GM18873 (cell line): Measurements from ENCODE around the gene CDH12.
"Not testable (repeated sequence)": the region's sequence is repeated elsewhere in the genome, so short reads cannot be mapped to it uniquely, and the experiment has no call there.

Source experiments
- ATAC-seq: cut with Tn5 transposase; IDR thresholded peaks from one replicate; pipeline ENCODE4 v1.9.1; 2021; ENCODE audit warnings: mild to moderate bottlenecking, moderate library complexity, moderate number of reproducible peaks; ENCODE audit not compliant: unreplicated experiment, low FRiP score

CDH12 gene

GRCh38 chr5:22188651-22189050 lies 664.5 kb downstream of the CDH12 start:
- not testable (repeated sequence) for ATAC-seq

DNA sequence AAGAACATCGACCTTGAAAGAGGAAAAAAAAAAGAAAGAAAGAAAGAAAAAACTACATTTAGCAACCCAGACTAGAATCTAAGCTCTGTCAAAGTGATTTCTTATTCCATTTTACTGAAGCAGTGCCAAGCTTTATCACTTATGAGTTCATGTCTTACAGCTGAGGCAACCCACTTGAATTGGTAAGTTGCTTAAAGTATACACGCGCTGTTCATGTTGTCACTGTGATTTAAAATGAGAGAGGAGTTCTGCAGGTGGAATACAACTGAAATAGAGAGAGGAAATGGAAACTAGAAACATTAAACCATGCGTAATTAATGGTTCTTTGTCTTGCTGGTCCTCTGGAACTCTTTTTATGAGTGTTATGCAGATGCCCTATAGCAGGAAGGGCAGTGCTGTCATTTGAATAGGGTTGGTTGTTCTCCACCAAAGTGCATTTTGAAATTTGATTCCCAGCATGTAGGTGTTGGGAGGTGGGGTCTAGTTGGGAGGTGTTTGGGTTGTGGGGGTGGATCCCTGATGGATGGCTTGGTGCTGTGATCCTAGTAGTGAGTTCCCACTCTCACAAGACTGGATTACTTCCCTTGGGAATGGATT lies 665.4 kb downstream of the CDH12 start:
- not testable (repeated sequence) for ATAC-seq

DNA sequence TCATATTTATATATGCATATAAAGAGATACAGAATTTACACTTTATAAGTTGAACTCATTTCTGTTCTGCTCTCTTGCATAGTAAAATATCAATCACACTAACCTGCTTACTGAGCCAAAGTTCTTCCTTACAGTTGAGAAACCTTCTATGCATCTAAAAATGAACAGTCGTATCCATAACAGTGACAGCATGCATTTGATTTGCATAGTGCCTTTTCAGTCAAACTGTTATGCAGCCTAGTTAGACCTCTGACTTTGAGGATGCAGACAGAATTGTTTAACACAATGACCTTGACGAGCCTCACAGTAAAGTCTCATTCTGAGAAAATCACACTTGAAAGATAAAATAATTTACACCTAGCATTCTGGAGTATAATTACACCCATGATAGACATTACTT lies 683.9 kb downstream of the CDH12 start:
- ATAC-seq, result not testable (repeated sequence)

DNA sequence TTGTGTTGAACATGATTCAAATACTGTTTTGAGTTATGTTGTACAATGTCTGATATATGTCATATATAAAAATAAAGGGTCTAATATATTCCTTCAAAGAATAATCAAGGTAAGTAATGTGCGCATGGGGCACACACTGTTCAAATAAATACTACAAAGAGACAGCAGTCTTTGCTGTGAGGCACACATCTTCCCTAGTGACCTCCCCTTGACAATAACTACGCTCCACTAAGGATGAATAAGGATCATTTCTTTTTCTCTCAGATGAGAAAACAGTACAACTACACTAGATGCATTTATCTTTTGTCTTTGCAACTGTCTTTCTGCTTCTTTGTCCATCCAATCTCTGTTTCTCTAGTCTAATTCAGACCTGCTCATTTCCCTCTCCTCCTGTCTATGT lies 684.4 kb downstream of the CDH12 start:
- ATAC-seq, result not testable (repeated sequence)

DNA sequence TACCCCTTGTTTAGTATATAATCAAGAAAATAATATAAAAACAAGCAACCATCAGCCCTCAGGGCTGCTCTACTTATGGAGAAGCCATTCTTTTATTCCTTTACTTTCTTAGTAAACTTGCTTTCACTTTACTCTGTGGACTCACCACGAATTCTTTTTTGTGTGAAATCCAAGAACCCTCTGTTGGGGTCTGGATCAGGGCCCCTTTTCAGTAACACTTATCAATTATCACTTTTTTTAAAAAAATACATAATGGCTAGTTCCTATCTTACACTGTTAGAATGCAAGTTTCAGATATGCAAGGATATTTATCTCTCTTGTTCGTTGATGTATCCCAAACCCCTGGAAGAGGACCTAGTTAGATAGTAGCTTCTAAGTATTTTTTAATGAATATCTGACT lies 687.2 kb downstream of the CDH12 start:
- ATAC-seq, result not testable (repeated sequence)

DNA sequence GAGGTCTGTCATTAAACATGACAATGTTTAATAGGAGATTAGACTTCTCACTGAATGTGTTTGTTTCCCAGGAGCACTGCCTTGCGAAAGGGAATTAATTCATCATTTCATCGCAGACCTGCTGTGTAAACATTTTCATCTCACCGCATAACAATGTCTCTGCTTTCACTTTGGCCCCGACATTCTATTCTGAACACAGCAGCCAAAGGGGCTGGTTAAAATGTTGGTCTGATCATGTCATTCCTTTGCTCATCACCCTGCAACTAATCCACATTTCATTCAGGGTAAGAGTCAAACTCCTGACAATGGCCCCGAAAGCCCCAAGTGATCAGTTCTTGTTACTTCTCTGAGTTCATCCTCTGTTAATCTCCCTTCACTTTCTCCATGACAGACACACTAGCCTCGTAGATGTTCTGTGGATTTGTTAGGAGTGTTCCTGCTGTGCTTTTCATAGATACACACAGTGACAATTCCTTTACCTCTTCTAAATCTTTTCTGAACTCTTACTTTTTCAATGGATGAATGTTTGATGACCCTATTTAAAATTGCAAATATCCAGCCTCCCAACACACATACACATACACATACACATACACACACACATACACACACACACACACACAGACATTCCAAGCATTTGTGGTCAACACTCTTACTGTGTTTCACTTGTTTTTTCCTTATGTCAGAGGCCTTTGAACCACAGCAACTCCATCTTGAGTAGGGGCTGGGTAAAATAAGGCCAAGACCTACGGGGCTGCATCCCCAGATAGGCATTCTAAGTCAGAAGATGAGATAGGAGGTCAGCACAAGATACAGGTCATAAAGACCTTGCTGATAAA lies 688.0 kb downstream of the CDH12 start:
- ATAC-seq, result not testable (repeated sequence)

GRCh38 chr5:22156953-22157352 lies 696.2 kb downstream of the CDH12 start:
- ATAC-seq, result not testable (repeated sequence)

DNA sequence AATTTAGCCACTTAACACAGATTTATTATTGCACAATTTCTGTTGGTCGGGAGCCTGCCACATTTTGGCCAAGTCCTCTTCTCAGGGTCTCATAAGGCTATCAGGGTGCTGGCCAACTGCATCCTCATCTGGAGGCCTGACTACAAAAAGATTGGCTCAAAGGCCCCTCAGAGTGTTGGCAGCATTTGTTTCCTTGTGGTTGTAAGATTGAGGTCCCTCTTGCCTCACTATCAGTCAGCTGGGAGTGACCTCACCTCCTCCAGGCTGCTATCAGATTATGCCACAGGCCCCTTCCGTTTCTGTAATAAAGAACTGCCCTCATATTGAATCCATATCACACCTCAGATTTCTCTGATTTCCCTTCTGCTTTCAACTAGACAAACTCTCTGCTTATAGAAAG lies 698.4 kb downstream of the CDH12 start:
- not testable (repeated sequence) for ATAC-seq

DNA sequence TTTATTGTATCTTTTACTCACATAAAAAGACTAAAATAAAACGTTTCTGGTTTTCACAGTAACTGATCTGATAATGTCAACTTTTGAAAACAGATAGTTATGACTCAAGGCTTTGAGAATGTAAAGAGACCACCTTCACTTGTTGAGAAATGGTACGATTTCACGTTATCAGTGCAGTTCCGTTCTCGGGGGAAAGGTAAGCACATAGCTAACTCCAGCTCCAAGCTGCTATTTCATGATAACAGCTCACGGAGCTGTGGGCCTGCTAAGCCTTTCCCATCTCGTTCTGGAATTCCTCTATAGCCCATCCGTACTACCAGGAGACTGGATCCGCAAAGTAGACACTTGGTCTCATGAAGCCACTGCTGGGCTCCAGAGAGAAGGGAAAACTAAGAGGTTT lies 701.3 kb downstream of the CDH12 start:
- not testable (repeated sequence) for ATAC-seq

DNA sequence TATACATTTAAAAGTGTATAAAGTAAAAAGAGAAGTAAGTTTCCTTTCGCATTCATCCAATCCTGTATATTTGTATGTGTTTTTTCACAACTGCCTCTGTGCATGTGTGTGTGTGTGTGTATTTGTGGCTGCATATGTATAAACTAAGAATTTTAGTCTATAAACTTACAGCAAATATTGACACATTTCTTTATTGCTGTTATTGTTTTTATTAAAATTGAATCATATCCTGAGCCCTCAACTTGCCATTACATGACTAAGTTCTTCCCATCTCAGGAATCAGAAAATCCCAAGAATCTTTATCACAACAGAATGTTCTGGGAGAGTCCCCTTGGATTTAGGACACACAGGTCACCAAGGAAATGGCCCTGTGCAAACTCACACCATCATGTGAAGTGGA lies 712.7 kb downstream of the CDH12 start:
- not testable (repeated sequence) for ATAC-seq

GRCh38 chr5:22139662-22140300 lies 713.4 kb downstream of the CDH12 start:
- ATAC-seq, result not testable (repeated sequence)

- ATAC-seq, result no peak
These were observed 741.8 kb downstream of the CDH12 start for GRCh38 chr5:22111320-22111719.

GRCh38 chr5:22109315-22109714 lies 743.8 kb downstream of the CDH12 start:
- no peak for ATAC-seq

DNA sequence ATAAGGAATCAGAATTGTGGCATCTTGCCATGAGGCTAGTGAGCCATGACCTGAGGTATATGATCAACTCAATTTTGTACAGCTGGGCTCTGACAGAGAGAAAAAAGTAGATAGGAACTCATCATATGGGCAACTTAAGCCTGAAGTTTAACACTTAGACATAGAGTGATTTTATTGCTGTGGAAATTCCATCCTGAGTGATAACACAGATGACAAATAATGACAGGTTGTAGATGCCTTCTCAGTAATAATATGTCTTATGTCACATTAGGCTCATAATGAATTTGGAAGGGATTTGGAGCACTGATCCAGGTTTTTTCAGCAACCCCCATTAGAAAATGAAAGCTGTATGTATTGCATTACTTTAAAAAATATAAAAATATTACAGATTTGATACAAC lies 744.6 kb downstream of the CDH12 start:
- ATAC-seq, result no peak

GRCh38 chr5:22102823-22103359 lies 750.3 kb downstream of the CDH12 start:
- ATAC-seq, result no peak

DNA sequence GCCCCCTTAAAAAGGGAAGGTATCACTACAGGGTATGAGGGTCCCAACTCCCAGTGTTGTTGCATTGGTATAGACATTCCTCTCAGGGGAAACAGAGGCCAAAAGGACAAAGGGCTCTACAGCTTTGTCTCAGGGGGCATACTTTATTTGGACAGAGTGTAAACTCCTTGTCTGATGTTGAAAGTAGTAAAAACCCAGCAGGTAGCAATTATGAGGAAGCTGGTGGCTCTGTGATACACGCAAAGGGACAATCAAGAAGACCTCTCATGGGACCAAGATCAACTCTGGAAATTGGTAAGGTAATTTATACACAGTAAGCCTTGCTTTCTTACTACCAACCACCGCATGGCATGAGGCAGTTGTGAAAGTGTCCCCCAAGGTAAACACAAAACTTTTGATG lies 764.6 kb downstream of the CDH12 start:
- ATAC-seq, result no peak

DNA sequence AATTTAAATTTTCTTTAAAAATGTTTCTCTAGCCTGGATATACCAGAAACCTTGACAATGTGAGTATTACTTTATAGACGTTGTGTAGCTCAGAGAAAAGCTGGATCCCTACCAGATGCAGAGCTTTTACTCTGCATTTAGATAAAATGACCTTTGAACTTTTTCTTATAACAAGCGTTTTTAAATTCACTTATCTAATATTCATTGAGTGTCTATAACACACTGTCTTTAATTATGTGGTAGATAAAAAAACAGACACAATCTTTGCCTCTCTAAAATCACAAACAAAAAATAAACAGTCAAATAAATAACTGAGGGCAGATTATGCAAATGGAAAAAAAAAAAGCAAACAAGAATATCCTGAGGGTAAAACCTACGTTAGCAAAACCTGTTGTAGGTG lies 773.6 kb downstream of the CDH12 start:
- no peak for ATAC-seq

GRCh38 chr5:22079002-22079401 lies 774.1 kb downstream of the CDH12 start:
- no peak for ATAC-seq

- ATAC-seq, result no peak
These were observed 776.6 kb downstream of the CDH12 start for GRCh38 chr5:22076586-22076985.

- ATAC-seq, result no peak
These were observed 782.9 kb downstream of the CDH12 start for GRCh38 chr5:22070186-22070728.

DNA sequence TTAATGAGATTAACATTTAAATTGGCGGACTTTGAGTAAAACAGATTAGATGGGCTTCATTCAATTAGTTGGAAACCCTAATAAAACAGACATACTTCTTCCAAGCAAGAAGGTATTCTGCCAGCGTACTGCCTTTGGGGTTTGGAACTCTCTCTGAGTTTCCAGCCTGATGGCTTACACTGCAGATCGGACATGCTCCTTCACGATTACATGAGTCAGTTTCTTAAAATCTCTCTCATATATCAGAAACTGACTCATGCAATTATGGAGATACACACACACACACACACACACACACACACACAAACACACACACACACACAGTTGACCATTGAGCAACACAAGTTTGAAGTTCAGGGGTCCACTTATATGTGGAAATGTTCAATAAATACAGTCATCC lies 789.4 kb downstream of the CDH12 start:
- no peak for ATAC-seq
